ENCODE measurements around the gene PRKRIP1. TPM values are rescaled to one million over a fixed set of nuclear protein-coding genes. Genes with fewer than 3 reads are reported as not detected.
A peak's percentile ranks its signal among the peaks of the same experiment; 100 is the strongest.
"Not testable (repeated sequence)": the region's sequence is repeated elsewhere in the genome, so short reads cannot be mapped to it uniquely, and the experiment has no call there.

Gene PRKRIP1
- total RNA-seq, 2 experiments from 2014 or later, result 20.8 to 22.6 TPM

DNA sequence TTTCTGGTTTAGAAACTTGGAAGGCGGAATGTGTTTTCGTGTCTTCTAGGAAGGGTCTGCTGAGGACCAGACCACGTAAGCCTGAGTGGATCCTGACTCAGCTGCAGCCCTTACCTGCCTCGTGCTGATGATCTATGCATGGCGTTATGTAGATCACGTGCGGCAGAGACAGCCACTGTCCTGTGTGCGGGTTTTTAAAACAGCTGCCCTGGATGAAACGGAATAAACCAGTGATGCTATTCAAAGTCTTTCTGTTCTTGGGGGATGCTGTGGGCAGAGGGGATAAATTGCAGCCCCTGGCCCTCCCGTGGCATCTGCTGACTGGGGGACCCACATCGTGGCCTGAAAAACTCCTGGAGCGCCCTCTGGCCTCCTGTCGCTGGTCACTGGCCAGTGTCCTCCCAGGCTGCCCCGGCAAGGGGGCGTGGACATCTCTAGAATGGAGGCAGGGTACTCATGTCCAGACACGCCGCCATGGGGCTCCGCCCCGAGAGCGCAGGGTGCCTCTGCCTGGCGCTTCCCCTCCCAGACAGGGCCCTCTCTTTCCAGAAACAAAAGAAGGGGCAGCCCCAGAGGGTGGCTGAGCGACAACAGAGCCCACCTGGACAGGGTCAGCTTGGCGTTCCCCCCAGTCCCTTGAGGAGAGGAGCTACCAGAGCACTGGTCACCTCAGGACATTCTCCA lies 55.4 kb downstream of the PRKRIP1 start:
- no peak overlapping the region for H3K27ac Mint-ChIP-seq
- intact Hi-C loops (cut with micrococcal nuclease), result loop anchor here (2.0 kb wide), 1 partner anchor 47 kb away; no protein-coding TSS in a partner anchor
- no peaks in the 10 kb centered on the region for H3K27me3 Mint-ChIP-seq
- no peaks in the 10 kb centered on the region for H3K36me3 Mint-ChIP-seq
- DNase-seq, result no peak
- no peaks in the 10 kb centered on the region for H3K9me3 Mint-ChIP-seq
- peaks cover 4% of the 10 kb centered on the region for H3K4me1 Mint-ChIP-seq (ENCODE audit: low read depth)
- H3K4me3 Mint-ChIP-seq, result no peak overlapping the region
- ChIA-PET POLR2A (no interaction called here), CTCF (interaction anchor here (1.0 to 2.0 kb wide), 3 partner anchors 17 to 47 kb away, joined by 3 to 8 read pairs (median 4); no protein-coding TSS in a partner anchor)

- H3K9me3 Mint-ChIP-seq, result no peaks in the 10 kb centered on the region
- H3K36me3 Mint-ChIP-seq, result no peaks in the 10 kb centered on the region
- no peak overlapping the region for H3K27ac Mint-ChIP-seq
- DNase-seq, result no peak
- intact Hi-C loops (cut with micrococcal nuclease), result no loop called here
- POLR2A ChIA-PET, result no interaction called here
- H3K4me3 Mint-ChIP-seq, result no peak overlapping the region
- CTCF ChIA-PET, result interaction anchor here (1.0 to 2.0 kb wide), 4 partner anchors 12 to 48 kb away, joined by 3 to 8 read pairs (median 4); partner anchors contain the start of genes ALKBH4 and LRWD1
- H3K4me1 Mint-ChIP-seq (ENCODE audit: low read depth), result peaks cover 4% of the 10 kb centered on the region
- no peaks in the 10 kb centered on the region for H3K27me3 Mint-ChIP-seq
Observed at GRCh38 chr7:102452451-102452850, 56.3 kb downstream of the PRKRIP1 start.

- Mint-ChIP-seq H3K27ac (no peak overlapping the region), H3K36me3 (no peaks in the 10 kb centered on the region), H3K4me3 (no peak overlapping the region), H3K27me3 (no peaks in the 10 kb centered on the region), H3K9me3 (no peaks in the 10 kb centered on the region), H3K4me1 (ENCODE audit: low read depth) (peaks cover 4% of the 10 kb centered on the region)
- CTCF ChIA-PET, result interaction anchor here (1.2 to 2.0 kb wide), 2 partner anchors 11 to 41 kb away, joined by 3 to 4 read pairs; partner anchors contain the start of genes ALKBH4 and LRWD1
- DNase-seq, result no peak
- intact Hi-C loops (cut with micrococcal nuclease), result no loop called here
- POLR2A ChIA-PET, result no interaction called here
Observed at GRCh38 chr7:102453319-102453718, 57.2 kb downstream of the PRKRIP1 start.

- Mint-ChIP-seq H3K4me3 (no peak overlapping the region), H3K36me3 (no peaks in the 10 kb centered on the region), H3K27me3 (no peaks in the 10 kb centered on the region), H3K27ac (no peak overlapping the region), H3K4me1 (ENCODE audit: low read depth) (peaks cover 4% of the 10 kb centered on the region), H3K9me3 (no peaks in the 10 kb centered on the region)
- ChIA-PET POLR2A (interaction anchor here (0.7 kb wide), 1 partner anchor 39 kb away, joined by 3 read pairs; no protein-coding TSS in a partner anchor), CTCF (no interaction called here)
- no peak for DNase-seq
- intact Hi-C loops (cut with micrococcal nuclease), result no loop called here
Observed at GRCh38 chr7:102454468-102454867, 58.3 kb downstream of the PRKRIP1 start.

- H3K27me3 Mint-ChIP-seq; H3K9me3 Mint-ChIP-seq; H3K36me3 Mint-ChIP-seq; DNase-seq; CTCF ChIA-PET; H3K4me3 Mint-ChIP-seq; H3K4me1 Mint-ChIP-seq (ENCODE audit: low read depth); H3K27ac Mint-ChIP-seq; intact Hi-C loops (cut with micrococcal nuclease): not testable (repeated sequence)
- POLR2A ChIA-PET, result interaction anchor here (1.8 kb wide), 1 partner anchor 10 kb away, joined by 7 read pairs; the partner anchor contains the start of genes ALKBH4 and LRWD1
Observed at GRCh38 chr7:102454932-102455331, 58.8 kb downstream of the PRKRIP1 start.

GRCh38 chr7:102455596-102455995 lies 59.4 kb downstream of the PRKRIP1 start:
- POLR2A ChIA-PET, result interaction anchor here (1.8 kb wide), 1 partner anchor 9 kb away, joined by 7 read pairs; the partner anchor contains the start of genes ALKBH4 and LRWD1
- Mint-ChIP-seq H3K27ac (no peak overlapping the region), H3K36me3 (no peaks in the 10 kb centered on the region), H3K9me3 (no peaks in the 10 kb centered on the region), H3K4me1 (ENCODE audit: low read depth) (no peaks in the 10 kb centered on the region), H3K27me3 (no peaks in the 10 kb centered on the region), H3K4me3 (no peak overlapping the region)
- intact Hi-C loops (cut with micrococcal nuclease), result no loop called here
- no peak for DNase-seq
- CTCF ChIA-PET, result no interaction called here

GRCh38 chr7:102456327-102456726 lies 60.2 kb downstream of the PRKRIP1 start:
- Mint-ChIP-seq H3K4me3 (no peak overlapping the region), H3K4me1 (ENCODE audit: low read depth) (no peaks in the 10 kb centered on the region), H3K27ac (no peak overlapping the region), H3K9me3 (no peaks in the 10 kb centered on the region), H3K36me3 (no peaks in the 10 kb centered on the region), H3K27me3 (no peaks in the 10 kb centered on the region)
- DNase-seq, result no peak
- ChIA-PET CTCF (interaction anchor here (1.1 to 1.9 kb wide), 2 partner anchors 11 to 51 kb away, joined by 5 read pairs; no protein-coding TSS in a partner anchor), POLR2A (interaction anchor here (0.5 to 1.8 kb wide), 2 partner anchors 8 to 600 kb away, joined by 3 to 7 read pairs; partner anchors contain the start of genes ALKBH4 and LRWD1)
- intact Hi-C loops (cut with micrococcal nuclease), result no loop called here

GRCh38 chr7:102457352-102457924 lies 61.3 kb downstream of the PRKRIP1 start:
- Mint-ChIP-seq H3K36me3 (no peaks in the 10 kb centered on the region), H3K27ac (no peak overlapping the region), H3K4me3 (no peak overlapping the region), H3K4me1 (ENCODE audit: low read depth) (peaks cover 3% of the 10 kb centered on the region), H3K27me3 (no peaks in the 10 kb centered on the region), H3K9me3 (no peaks in the 10 kb centered on the region)
- intact Hi-C loops (cut with micrococcal nuclease), result no loop called here
- ChIA-PET POLR2A (no interaction called here), CTCF (interaction anchor here (1.9 kb wide), 1 partner anchor 53 kb away, joined by 5 read pairs; no protein-coding TSS in a partner anchor)
- DNase-seq, result no peak

- H3K4me1 Mint-ChIP-seq (ENCODE audit: low read depth), result peaks cover 14% of the 10 kb centered on the region
- intact Hi-C loops (cut with micrococcal nuclease), result no loop called here
- CTCF ChIA-PET, result interaction anchor here (0.7 kb wide), 2 partner anchors 14 to 44 kb away, joined by 3 read pairs; no protein-coding TSS in a partner anchor
- H3K4me3 Mint-ChIP-seq, result no peak overlapping the region
- H3K27ac Mint-ChIP-seq, result no peak overlapping the region
- no peak for DNase-seq
- no peaks in the 10 kb centered on the region for H3K9me3 Mint-ChIP-seq
- POLR2A ChIA-PET, result no interaction called here
- no peaks in the 10 kb centered on the region for H3K36me3 Mint-ChIP-seq
- H3K27me3 Mint-ChIP-seq, result no peaks in the 10 kb centered on the region
Observed at GRCh38 chr7:102459221-102459844, 63.2 kb downstream of the PRKRIP1 start.

DNA sequence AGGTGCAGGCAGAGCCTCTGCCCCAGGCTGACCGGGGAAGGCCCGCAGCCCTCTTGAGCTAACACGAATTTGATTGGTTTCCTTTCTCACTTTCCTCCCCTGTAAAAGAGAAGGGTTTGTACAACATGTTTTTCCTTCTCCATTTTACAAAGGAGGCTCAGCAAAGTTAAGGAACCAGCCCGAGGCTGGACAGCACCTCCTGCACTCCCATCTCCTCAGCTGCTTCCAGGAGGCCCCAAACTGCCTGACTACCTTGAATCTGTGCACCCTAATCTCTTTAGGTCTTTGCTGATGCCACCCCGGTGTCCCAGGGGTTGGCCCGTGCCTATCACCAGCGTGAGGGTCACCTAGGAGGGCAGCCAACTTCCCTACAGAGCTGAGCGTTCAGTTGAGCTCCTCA lies 64.3 kb downstream of the PRKRIP1 start:
- no peak for DNase-seq
- Mint-ChIP-seq H3K36me3 (no peaks in the 10 kb centered on the region), H3K9me3 (no peaks in the 10 kb centered on the region), H3K4me3 (no peak overlapping the region), H3K4me1 (ENCODE audit: low read depth) (peaks cover 15% of the 10 kb centered on the region), H3K27me3 (no peaks in the 10 kb centered on the region), H3K27ac (no peak overlapping the region)
- intact Hi-C loops (cut with micrococcal nuclease), result loop anchor here (5.0 kb wide), 1 partner anchor 173 kb away; the partner anchor contains the start of gene SH2B2
- CTCF ChIA-PET, result no interaction called here
- POLR2A ChIA-PET, result interaction anchor here (0.6 kb wide), 2 partner anchors 25 to 333 kb away, joined by 3 to 4 read pairs; no protein-coding TSS in a partner anchor

- Mint-ChIP-seq H3K4me1 (ENCODE audit: low read depth) (peaks cover 28% of the 10 kb centered on the region), H3K27me3 (no peaks in the 10 kb centered on the region), H3K36me3 (no peaks in the 10 kb centered on the region), H3K9me3 (no peaks in the 10 kb centered on the region), H3K27ac (peak overlapping the region; percentile 75), H3K4me3 (peak overlapping the region; percentile 93)
- ChIA-PET CTCF (interaction anchor here (0.7 to 2.7 kb wide), 4 partner anchors 10 to 59 kb away, joined by 3 to 10 read pairs (median 4); no protein-coding TSS in a partner anchor), POLR2A (interaction anchor here (0.9 to 2.2 kb wide), 5 partner anchors 8 to 63 kb away, joined by 3 to 7 read pairs (median 4); no protein-coding TSS in a partner anchor)
- no peak for DNase-seq
- intact Hi-C loops (cut with micrococcal nuclease), result loop anchor here (1.0 to 5.0 kb wide), 2 partner anchors 38 to 177 kb away; partner anchors contain the start of gene SH2B2
Observed at GRCh38 chr7:102463841-102464576, 67.8 kb downstream of the PRKRIP1 start.
